ENCODE data around the gene RHOA.

DNA sequence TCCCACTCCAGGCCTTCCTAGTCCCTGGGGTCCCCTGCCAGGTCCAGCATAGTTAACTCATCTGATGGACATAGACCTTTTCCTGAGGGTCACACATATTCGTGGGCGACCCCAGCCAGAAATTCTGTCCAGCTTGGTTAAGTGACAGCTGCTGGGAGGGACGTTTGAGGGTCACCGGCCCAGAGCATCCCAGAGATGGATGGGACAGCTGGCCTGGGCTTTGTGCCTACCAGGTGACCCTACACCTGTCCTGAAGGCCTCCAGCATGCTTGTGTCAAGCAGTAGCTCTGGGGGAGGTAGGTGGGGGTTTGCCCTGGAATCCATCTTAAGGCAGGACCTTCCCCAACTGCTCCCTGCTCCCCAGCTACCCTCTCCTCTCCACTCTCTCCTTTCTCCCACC, 49.2 kb upstream of the RHOA start:
- no peak for TF ChIP-seq POLR2A (IDR thresholded peaks at IDR 0.05)
- TF ChIP-seq, protein P1, sequence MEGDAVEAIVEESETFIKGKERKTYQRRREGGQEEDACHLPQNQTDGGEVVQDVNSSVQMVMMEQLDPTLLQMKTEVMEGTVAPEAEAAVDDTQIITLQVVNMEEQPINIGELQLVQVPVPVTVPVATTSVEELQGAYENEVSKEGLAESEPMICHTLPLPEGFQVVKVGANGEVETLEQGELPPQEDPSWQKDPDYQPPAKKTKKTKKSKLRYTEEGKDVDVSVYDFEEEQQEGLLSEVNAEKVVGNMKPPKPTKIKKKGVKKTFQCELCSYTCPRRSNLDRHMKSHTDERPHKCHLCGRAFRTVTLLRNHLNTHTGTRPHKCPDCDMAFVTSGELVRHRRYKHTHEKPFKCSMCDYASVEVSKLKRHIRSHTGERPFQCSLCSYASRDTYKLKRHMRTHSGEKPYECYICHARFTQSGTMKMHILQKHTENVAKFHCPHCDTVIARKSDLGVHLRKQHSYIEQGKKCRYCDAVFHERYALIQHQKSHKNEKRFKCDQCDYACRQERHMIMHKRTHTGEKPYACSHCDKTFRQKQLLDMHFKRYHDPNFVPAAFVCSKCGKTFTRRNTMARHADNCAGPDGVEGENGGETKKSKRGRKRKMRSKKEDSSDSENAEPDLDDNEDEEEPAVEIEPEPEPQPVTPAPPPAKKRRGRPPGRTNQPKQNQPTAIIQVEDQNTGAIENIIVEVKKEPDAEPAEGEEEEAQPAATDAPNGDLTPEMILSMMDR (IDR thresholded peaks at IDR 0.05): no peak

Data from right lobe of liver (tissue), 4 donors.